NCI-H187 (cell line): ENCODE results near the gene GAST.
"Not testable (repeated sequence)": the region's sequence is repeated elsewhere in the genome, so short reads cannot be mapped to it uniquely, and the experiment has no call there.

Source experiments
- DNase-seq, 2 experiments: peaks; one replicate each; lab custom pipeline; 2025; lab: John Stamatoyannopoulos, UW

GAST gene

GRCh38 chr17:41711669-41712400 is at the start of gene GAST:
Gene GAST (plus strand): TSS chr17:41712331. CDS start chr17:41715437, 3,106 bp downstream.
- no peak for DNase-seq

GRCh38 chr17:41663451-41664171 is 48.5 kb upstream of the GAST start:
- no peak for DNase-seq

GRCh38 chr17:41664172-41664457 is 48.0 kb upstream of the GAST start:
- no peak for DNase-seq

GRCh38 chr17:41664587-41665565 is 47.3 kb upstream of the GAST start:
- DNase-seq: no peak

GRCh38 chr17:41665566-41666236 is 46.4 kb upstream of the GAST start:
- DNase-seq: peak; percentile 49 to 64

- DNase-seq: peak in 1 of 2 experiments; percentile 58
These were observed 45.9 kb upstream of the GAST start for GRCh38 chr17:41666237-41666641.

GRCh38 chr17:41666708-41667279 is 45.3 kb upstream of the GAST start:
- DNase-seq: peak; percentile 64

- DNase-seq: no peak
These were observed 44.7 kb upstream of the GAST start for GRCh38 chr17:41667280-41668041.

GRCh38 chr17:41672153-41672552 is 40.0 kb upstream of the GAST start:
- DNase-seq: no peak

- not testable (repeated sequence) for DNase-seq
These were observed 36.7 kb upstream of the GAST start for GRCh38 chr17:41675157-41676057.

- DNase-seq: no peak
These were observed 36.1 kb upstream of the GAST start for GRCh38 chr17:41676058-41676419.

- DNase-seq: no peak
These were observed 33.7 kb upstream of the GAST start for GRCh38 chr17:41678411-41678906.

GRCh38 chr17:41678907-41679739 is 33.0 kb upstream of the GAST start:
- DNase-seq: no peak

GRCh38 chr17:41679740-41680425 is 32.2 kb upstream of the GAST start:
- no peak for DNase-seq

- no peak for DNase-seq
These were observed 31.6 kb upstream of the GAST start for GRCh38 chr17:41680426-41681040.

- no peak for DNase-seq
These were observed 30.4 kb upstream of the GAST start for GRCh38 chr17:41681776-41682175.

- DNase-seq: no peak
These were observed 29.5 kb upstream of the GAST start for GRCh38 chr17:41682631-41683030.
